Measurements from ENCODE around the gene ITGA3. TPM values are rescaled to one million over a fixed set of nuclear protein-coding genes. Genes with fewer than 3 reads are reported as not detected.
A peak's percentile ranks its signal among the peaks of the same experiment; 100 is the strongest.

Gene ITGA3
- total and polyA plus RNA-seq, 2 of the 13 experiments (the other 11 are each of a cell fraction or from before 2014, with no cell fraction given) = 0.48 to 0.69 TPM

GRCh38 chr17:50094753-50095619 lies 39.1 kb downstream of the ITGA3 start, which contains the start of gene PDK2 (continued):
- TF ChIP-seq ZNF569 (CRISPR knock-in tag; IDR thresholded peaks at IDR 0.05; ENCODE audit: borderline replicate concordance) (no peak), ZNF777 (CRISPR knock-in tag; IDR thresholded peaks at IDR 0.05) (peak; percentile 94), ELF3 (CRISPR knock-in tag; IDR thresholded peaks at IDR 0.05) (peak; percentile 67; the same call in 1 of the 2 replicates), LCORL (IDR thresholded peaks at IDR 0.05) (peak; percentile 98), LCORL (CRISPR knock-in tag; IDR thresholded peaks at IDR 0.05) (peak; percentile 93), SOX5 (CRISPR knock-in tag; IDR thresholded peaks at IDR 0.05; ENCODE audit: borderline replicate concordance) (peak; percentile 75), ZNF263 (CRISPR knock-in tag; IDR thresholded peaks at IDR 0.05) (peak; percentile 53), CC2D1A (CRISPR knock-in tag; IDR thresholded peaks at IDR 0.05) (peak; percentile 79; the same call in 1 of the 2 replicates), ZNF207 (IDR thresholded peaks at IDR 0.05; ENCODE audit: borderline replicate concordance) (no peak), ZNF343 (CRISPR knock-in tag; IDR thresholded peaks at IDR 0.05) (peak; percentile 90), GMEB1 (CRISPR knock-in tag; IDR thresholded peaks at IDR 0.05; ENCODE audit: borderline replicate concordance) (peak; percentile 89), ATF4 (CRISPR knock-in tag; IDR thresholded peaks at IDR 0.05) (peak in 1 of 2 experiments; percentile 19; a peak in 1 of 4 replicates), CBX1 (IDR thresholded peaks at IDR 0.05; ENCODE audit: low read depth) (peak; percentile 93), SP1 (IDR thresholded peaks at IDR 0.05) (peak; percentile 85), SP1 (CRISPR knock-in tag; IDR thresholded peaks at IDR 0.05) (peak; percentile 100), ZNF281 (CRISPR knock-in tag; IDR thresholded peaks at IDR 0.05; ENCODE audit: borderline replicate concordance) (no peak; the same call in 1 of the 2 replicates), SIN3A (IDR thresholded peaks at IDR 0.05; ENCODE audit: borderline replicate concordance, low read depth, low read length) (peak; percentile 61; the same call in 1 of the 2 replicates), ZNF879 (CRISPR knock-in tag; IDR thresholded peaks at IDR 0.05) (no peak), SRSF9 (IDR thresholded peaks at IDR 0.05; ENCODE audit: borderline replicate concordance, insufficient read depth, low read depth, low read length, poor library complexity, severe bottlenecking) (no peak), ZNF253 (CRISPR knock-in tag; IDR thresholded peaks at IDR 0.05; ENCODE audit: borderline replicate concordance) (0 out of 2 replicates have a peak, but pooled peaks have one; percentile 11), NFYB (CRISPR knock-in tag; IDR thresholded peaks at IDR 0.05) (peak; percentile 100), FOXM1 (CRISPR knock-in tag; IDR thresholded peaks at IDR 0.05) (peak; percentile 76; the same call in 1 of the 2 replicates), ZNF720 (CRISPR knock-in tag; IDR thresholded peaks at IDR 0.05) (no peak), THYN1 (CRISPR knock-in tag; IDR thresholded peaks at IDR 0.05; ENCODE audit: borderline replicate concordance, low read depth) (no peak), ZKSCAN1 (IDR thresholded peaks at IDR 0.05; ENCODE audit: low read length) (no peak), ZNF674 (CRISPR knock-in tag; IDR thresholded peaks at IDR 0.05; ENCODE audit: low read depth) (no peak), GTF3A (CRISPR knock-in tag; conservative IDR thresholded peaks at IDR 0.05) (no peak)
